AG20443 (cell line): ENCODE data around the gene PRSS53.
A peak's percentile ranks its signal among the peaks of the same experiment; 100 is the strongest.

ENCODE experiments used
- DNase-seq: peaks from one replicate; pipeline ENCODE4 v3.0.0; 2012; ENCODE audit warnings: low spot score, mixed read lengths

PRSS53 gene

GRCh38 chr16:31093132-31093703 is 4.5 kb upstream of the PRSS53 start:
- peak; percentile 56 for DNase-seq

GRCh38 chr16:31092330-31092729 is 3.6 kb upstream of the PRSS53 start:
- no peak for DNase-seq

GRCh38 chr16:31090540-31090939 is 1.8 kb upstream of the PRSS53 start:
- peak; percentile 47 for DNase-seq

- DNase-seq = no peak
Measured at GRCh38 chr16:31089199-31089598, 456 bp upstream of the PRSS53 start.

GRCh38 chr16:31087971-31088370 is 772 bp downstream of the PRSS53 start:
- no peak for DNase-seq

GRCh38 chr16:31087481-31087880 is 1.3 kb downstream of the PRSS53 start:
- no peak for DNase-seq

- no peak for DNase-seq
Measured at GRCh38 chr16:31086629-31086906, 2.2 kb downstream of the PRSS53 start.

GRCh38 chr16:31085873-31086628 is 2.7 kb downstream of the PRSS53 start:
- no peak for DNase-seq

- no peak for DNase-seq
Measured at GRCh38 chr16:31085411-31085810, 3.3 kb downstream of the PRSS53 start.

GRCh38 chr16:31084584-31085302 is 4.0 kb downstream of the PRSS53 start:
- DNase-seq = no peak

- no peak for DNase-seq
Measured at GRCh38 chr16:31083981-31084380, 4.8 kb downstream of the PRSS53 start.

- DNase-seq = no peak
Measured at GRCh38 chr16:31083556-31083955, 5.2 kb downstream of the PRSS53 start.

GRCh38 chr16:31083081-31083480 is 5.7 kb downstream of the PRSS53 start:
- DNase-seq = no peak

GRCh38 chr16:31082368-31083045 is 6.2 kb downstream of the PRSS53 start:
- no peak for DNase-seq

- no peak for DNase-seq
Measured at GRCh38 chr16:31081428-31082351, 7.1 kb downstream of the PRSS53 start.

GRCh38 chr16:31080756-31081419 is 7.9 kb downstream of the PRSS53 start:
- no peak for DNase-seq

GRCh38 chr16:31080035-31080629 is 8.6 kb downstream of the PRSS53 start:
- no peak for DNase-seq

- DNase-seq = no peak
Measured at GRCh38 chr16:31079342-31079944, 9.3 kb downstream of the PRSS53 start.

- no peak for DNase-seq
Measured at GRCh38 chr16:31078597-31079341, 10.0 kb downstream of the PRSS53 start.
